HG02763 (cell line): ENCODE measurements around the gene GNL1.
A peak's percentile ranks its signal among the peaks of the same experiment; 100 is the strongest.

Experiments
- ATAC-seq: cut with Tn5 transposase; IDR thresholded peaks from one replicate; pipeline ENCODE4 v1.9.1; 2021; ENCODE audit warnings: mild to moderate bottlenecking, moderate library complexity; ENCODE audit not compliant: unreplicated experiment

Gene GNL1

GRCh38 chr6:30570740-30571074, 14.4 kb upstream of the GNL1 start:
- peak; percentile 10 for ATAC-seq

- no peak for ATAC-seq
Measured at GRCh38 chr6:30570263-30570662, 14.0 kb upstream of the GNL1 start.

GRCh38 chr6:30568245-30568644, 12.0 kb upstream of the GNL1 start:
- no peak for ATAC-seq

- no peak for ATAC-seq
Measured at GRCh38 chr6:30565772-30566171, 9.5 kb upstream of the GNL1 start.

- ATAC-seq: no peak
Measured at GRCh38 chr6:30564114-30564513, 7.8 kb upstream of the GNL1 start.

GRCh38 chr6:30562470-30563425, 6.5 kb upstream of the GNL1 start:
- no peak for ATAC-seq

GRCh38 chr6:30560930-30561329, 4.6 kb upstream of the GNL1 start:
- no peak for ATAC-seq

- no peak for ATAC-seq
Measured at GRCh38 chr6:30557683-30557981, 1.3 kb upstream of the GNL1 start.

GRCh38 chr6:30556906-30557682, 805 bp upstream of the GNL1 start, which contains the start of gene PRR3:
PRR3 (plus strand) TSS chr6:30557295; CDS start chr6:30557345, 50 bp downstream.
- ATAC-seq: peak; percentile 45

GRCh38 chr6:30555816-30556065, 548 bp downstream of the GNL1 start:
- no peak for ATAC-seq

GRCh38 chr6:30554962-30555815, 1.1 kb downstream of the GNL1 start:
- no peak for ATAC-seq

- ATAC-seq: no peak
Measured at GRCh38 chr6:30554404-30554803, 1.9 kb downstream of the GNL1 start.

- no peak for ATAC-seq
Measured at GRCh38 chr6:30548375-30548774, 7.9 kb downstream of the GNL1 start.

- ATAC-seq: no peak
Measured at GRCh38 chr6:30547454-30547853, 8.8 kb downstream of the GNL1 start.

GRCh38 chr6:30544666-30545272, 11.5 kb downstream of the GNL1 start:
- ATAC-seq: no peak

- no peak for ATAC-seq
Measured at GRCh38 chr6:30543821-30544220, 12.5 kb downstream of the GNL1 start.

GRCh38 chr6:30542915-30543314, 13.4 kb downstream of the GNL1 start:
- no peak for ATAC-seq

- ATAC-seq: no peak
Measured at GRCh38 chr6:30542404-30542725, 13.9 kb downstream of the GNL1 start.

GRCh38 chr6:30541515-30542403, 14.5 kb downstream of the GNL1 start:
- no peak for ATAC-seq

GRCh38 chr6:30537931-30538330, 18.4 kb downstream of the GNL1 start:
- ATAC-seq: no peak
